Loucy (cell line): Measurements from ENCODE around the gene RNF17.

Experiments
- EZH2phosphoT487 ChIP-seq: fragments of 200-600 bp; IDR thresholded peaks from 2 replicates; pipeline ENCODE4 v1.6.1; 2018; ENCODE audit warnings: antibody characterized with exemption, mild to moderate bottlenecking, moderate library complexity, borderline replicate concordance
- TF ChIP-seq, protein P1 (sequence below): fragments of 200-600 bp; sonication (generic); conservative IDR thresholded peaks from 2 replicates; pipeline ENCODE4 v1.5.1; 2014; ENCODE audit warnings: mild to moderate bottlenecking, antibody characterized with exemption, low read length

DNA sequence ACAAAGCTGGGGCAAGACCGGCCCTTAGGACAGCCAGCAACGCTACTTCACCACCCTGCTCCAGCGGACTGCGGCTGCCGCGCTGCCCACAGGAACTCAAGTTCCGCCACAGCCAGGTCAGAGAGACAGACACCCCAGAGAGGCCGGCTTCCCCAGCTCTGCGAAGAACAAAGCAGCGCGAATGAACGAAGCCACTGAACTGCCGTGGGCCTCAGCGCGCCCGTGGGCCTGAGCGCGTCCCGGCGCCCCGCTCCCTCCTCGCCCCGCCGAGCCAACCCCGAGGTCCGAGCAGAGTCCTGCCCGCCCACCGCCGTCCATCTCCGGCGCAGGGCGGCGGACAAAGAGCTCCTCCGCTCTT, 158.4 kb downstream of the RNF17 start:
- TF ChIP-seq, protein P1, sequence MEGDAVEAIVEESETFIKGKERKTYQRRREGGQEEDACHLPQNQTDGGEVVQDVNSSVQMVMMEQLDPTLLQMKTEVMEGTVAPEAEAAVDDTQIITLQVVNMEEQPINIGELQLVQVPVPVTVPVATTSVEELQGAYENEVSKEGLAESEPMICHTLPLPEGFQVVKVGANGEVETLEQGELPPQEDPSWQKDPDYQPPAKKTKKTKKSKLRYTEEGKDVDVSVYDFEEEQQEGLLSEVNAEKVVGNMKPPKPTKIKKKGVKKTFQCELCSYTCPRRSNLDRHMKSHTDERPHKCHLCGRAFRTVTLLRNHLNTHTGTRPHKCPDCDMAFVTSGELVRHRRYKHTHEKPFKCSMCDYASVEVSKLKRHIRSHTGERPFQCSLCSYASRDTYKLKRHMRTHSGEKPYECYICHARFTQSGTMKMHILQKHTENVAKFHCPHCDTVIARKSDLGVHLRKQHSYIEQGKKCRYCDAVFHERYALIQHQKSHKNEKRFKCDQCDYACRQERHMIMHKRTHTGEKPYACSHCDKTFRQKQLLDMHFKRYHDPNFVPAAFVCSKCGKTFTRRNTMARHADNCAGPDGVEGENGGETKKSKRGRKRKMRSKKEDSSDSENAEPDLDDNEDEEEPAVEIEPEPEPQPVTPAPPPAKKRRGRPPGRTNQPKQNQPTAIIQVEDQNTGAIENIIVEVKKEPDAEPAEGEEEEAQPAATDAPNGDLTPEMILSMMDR = no peak
- TF ChIP-seq EZH2phosphoT487 = no peak
